ENCODE data around the gene MAP3K5.

MAP3K5 gene

GRCh38 chr6:136535880-136536650, 256.2 kb downstream of the MAP3K5 start:
- no peaks in the 10 kb centered on the region for H3K4me1 Mint-ChIP-seq (ENCODE audit: low read depth)
- H3K9me3 Mint-ChIP-seq, result no peaks in the 10 kb centered on the region
- H3K27me3 Mint-ChIP-seq, result peaks cover 14% of the 10 kb centered on the region
- no peaks in the 10 kb centered on the region for H3K36me3 Mint-ChIP-seq (ENCODE audit: low read depth)
- H3K4me3 Mint-ChIP-seq, result no peak overlapping the region
- H3K27ac Mint-ChIP-seq, result no peak overlapping the region

- Mint-ChIP-seq H3K27me3 (peaks cover 9% of the 10 kb centered on the region), H3K4me3 (no peak overlapping the region), H3K4me1 (ENCODE audit: low read depth) (no peaks in the 10 kb centered on the region), H3K36me3 (ENCODE audit: low read depth) (no peaks in the 10 kb centered on the region), H3K27ac (peak overlapping the region; percentile 42), H3K9me3 (no peaks in the 10 kb centered on the region)
These were observed 257.1 kb downstream of the MAP3K5 start for GRCh38 chr6:136535017-136535765.

GRCh38 chr6:136534268-136534667, 258.0 kb downstream of the MAP3K5 start:
- no peak overlapping the region for H3K4me3 Mint-ChIP-seq
- no peaks in the 10 kb centered on the region for H3K9me3 Mint-ChIP-seq
- H3K36me3 Mint-ChIP-seq (ENCODE audit: low read depth), result no peaks in the 10 kb centered on the region
- H3K4me1 Mint-ChIP-seq (ENCODE audit: low read depth), result no peaks in the 10 kb centered on the region
- no peak overlapping the region for H3K27ac Mint-ChIP-seq
- peaks cover 4% of the 10 kb centered on the region for H3K27me3 Mint-ChIP-seq

DNA sequence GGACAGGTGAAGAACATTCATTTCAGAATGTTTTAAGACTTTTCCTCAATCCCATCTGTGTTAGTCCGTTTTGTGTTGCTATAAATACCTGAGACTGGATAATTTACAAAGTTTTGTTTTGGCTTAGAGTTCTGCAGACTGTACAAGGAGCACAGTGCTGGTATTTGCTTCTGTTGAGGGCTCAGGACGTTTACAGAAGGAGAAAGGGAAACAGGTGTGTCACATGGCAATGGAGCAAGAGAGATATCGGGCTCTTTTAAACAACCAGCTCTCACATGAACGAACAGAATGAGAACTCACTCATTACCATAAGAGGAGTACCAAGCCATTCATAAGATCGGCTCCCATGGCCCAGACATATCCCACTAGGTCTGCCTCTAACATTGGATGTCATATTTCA, 258.8 kb downstream of the MAP3K5 start:
- no peaks in the 10 kb centered on the region for H3K4me1 Mint-ChIP-seq (ENCODE audit: low read depth)
- no peak overlapping the region for H3K27ac Mint-ChIP-seq
- H3K9me3 Mint-ChIP-seq, result no peaks in the 10 kb centered on the region
- no peaks in the 10 kb centered on the region for H3K36me3 Mint-ChIP-seq (ENCODE audit: low read depth)
- no peak overlapping the region for H3K4me3 Mint-ChIP-seq
- peaks cover 7% of the 10 kb centered on the region for H3K27me3 Mint-ChIP-seq

- Mint-ChIP-seq H3K27ac (no peak overlapping the region), H3K27me3 (peaks cover 18% of the 10 kb centered on the region), H3K9me3 (no peaks in the 10 kb centered on the region)
These were observed 260.2 kb downstream of the MAP3K5 start for GRCh38 chr6:136532030-136532429.

GRCh38 chr6:136529710-136530109, 262.6 kb downstream of the MAP3K5 start:
- Mint-ChIP-seq H3K9me3 (no peaks in the 10 kb centered on the region), H3K36me3 (ENCODE audit: low read depth) (no peaks in the 10 kb centered on the region), H3K27me3 (peaks cover 24% of the 10 kb centered on the region), H3K27ac (no peak overlapping the region), H3K4me1 (ENCODE audit: low read depth) (peaks cover 17% of the 10 kb centered on the region), H3K4me3 (no peak overlapping the region)

More at GRCh38 chr6:136532030-136532429, 260.2 kb downstream of the MAP3K5 start:
- H3K4me1 Mint-ChIP-seq (ENCODE audit: low read depth), result no peaks in the 10 kb centered on the region
- H3K4me3 Mint-ChIP-seq, result no peak overlapping the region
- H3K36me3 Mint-ChIP-seq (ENCODE audit: low read depth), result no peaks in the 10 kb centered on the region

GRCh38 chr6:136528477-136528876, 263.8 kb downstream of the MAP3K5 start:
- Mint-ChIP-seq H3K4me1 (ENCODE audit: low read depth) (peaks cover 17% of the 10 kb centered on the region), H3K9me3 (no peaks in the 10 kb centered on the region), H3K27ac (no peak overlapping the region), H3K4me3 (no peak overlapping the region), H3K27me3 (peaks cover 24% of the 10 kb centered on the region), H3K36me3 (ENCODE audit: low read depth) (no peaks in the 10 kb centered on the region)

DNA sequence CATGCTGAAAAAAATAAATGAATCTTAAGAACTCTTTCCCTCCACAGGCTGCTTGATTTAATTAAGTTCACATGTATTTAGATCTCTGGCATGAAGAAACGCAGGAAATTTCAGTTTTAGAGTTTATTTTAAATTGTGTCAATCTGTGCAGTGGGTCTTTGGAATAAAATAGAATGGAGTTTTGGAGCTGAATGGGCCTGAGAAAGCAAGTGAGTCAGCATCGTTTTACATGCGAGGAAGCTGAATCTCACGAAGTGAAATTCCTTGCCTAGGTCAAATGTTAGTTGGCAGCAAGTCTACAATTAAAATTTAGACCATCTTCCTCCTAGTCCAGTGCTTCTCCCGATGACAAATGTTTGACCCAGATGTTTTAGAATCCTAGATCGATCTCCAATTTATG, 264.4 kb downstream of the MAP3K5 start:
- Mint-ChIP-seq H3K4me3 (no peak overlapping the region), H3K4me1 (ENCODE audit: low read depth) (peaks cover 17% of the 10 kb centered on the region), H3K27ac (no peak overlapping the region), H3K9me3 (no peaks in the 10 kb centered on the region), H3K36me3 (ENCODE audit: low read depth) (no peaks in the 10 kb centered on the region), H3K27me3 (peaks cover 24% of the 10 kb centered on the region)

DNA sequence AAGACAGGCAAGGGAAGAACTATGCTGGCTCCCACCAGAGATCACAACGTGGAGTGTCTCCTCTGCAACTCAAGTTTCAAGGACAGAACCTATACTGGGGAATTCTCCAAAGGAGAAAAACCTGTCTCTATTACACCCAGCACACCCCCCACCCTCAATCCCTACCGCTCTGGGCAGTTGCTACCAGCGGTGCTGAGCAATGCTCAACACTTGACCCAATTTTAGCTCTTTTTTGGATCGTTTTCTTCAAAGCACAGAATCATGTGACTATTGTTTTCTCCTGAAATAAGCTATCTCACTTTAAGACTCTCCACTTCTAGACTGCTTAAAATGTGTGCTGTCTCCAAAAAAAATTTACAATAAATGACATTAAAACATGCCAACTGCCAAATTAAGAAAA, 265.3 kb downstream of the MAP3K5 start:
- H3K27ac Mint-ChIP-seq, result no peak overlapping the region
- H3K9me3 Mint-ChIP-seq, result no peaks in the 10 kb centered on the region
- H3K4me3 Mint-ChIP-seq, result peak overlapping the region; percentile 37
- no peaks in the 10 kb centered on the region for H3K36me3 Mint-ChIP-seq (ENCODE audit: low read depth)
- H3K27me3 Mint-ChIP-seq, result peaks cover 24% of the 10 kb centered on the region
- peaks cover 17% of the 10 kb centered on the region for H3K4me1 Mint-ChIP-seq (ENCODE audit: low read depth)

- H3K4me1 Mint-ChIP-seq (ENCODE audit: low read depth), result peaks cover 17% of the 10 kb centered on the region
- peaks cover 22% of the 10 kb centered on the region for H3K27me3 Mint-ChIP-seq
- H3K4me3 Mint-ChIP-seq, result peak overlapping the region; percentile 37
These were observed 265.9 kb downstream of the MAP3K5 start for GRCh38 chr6:136526196-136526930.

DNA sequence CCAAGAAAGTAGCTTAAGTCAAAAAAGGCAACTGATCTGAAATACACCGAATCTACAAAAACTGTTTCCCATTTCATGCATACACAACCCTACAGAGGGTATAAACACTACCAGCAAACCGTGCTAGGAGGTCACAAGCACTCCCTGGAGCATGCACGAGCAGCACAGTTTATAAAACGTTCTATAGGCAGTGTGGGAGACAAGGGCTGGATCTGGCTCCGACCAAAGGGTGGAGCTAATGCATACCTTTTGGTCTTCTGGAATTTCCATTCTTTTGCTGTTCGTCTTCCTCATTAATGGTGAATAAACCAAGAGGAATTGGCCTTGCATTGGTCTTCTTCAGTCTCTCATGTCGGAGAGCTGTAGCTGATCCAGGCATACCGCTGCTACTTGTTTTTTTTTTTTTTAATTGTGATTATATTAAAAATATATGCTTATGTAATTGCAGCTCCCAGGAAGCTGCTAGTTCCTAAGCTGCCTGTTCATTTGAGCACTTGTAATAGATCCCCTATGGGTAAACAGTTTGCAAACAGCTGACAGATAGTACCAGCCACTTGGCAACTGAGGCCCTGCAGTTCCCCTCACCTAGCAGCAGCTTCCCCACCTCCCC, 266.6 kb downstream of the MAP3K5 start:
- Mint-ChIP-seq H3K4me3 (peak overlapping the region; percentile 37), H3K27me3 (peaks cover 20% of the 10 kb centered on the region), H3K36me3 (ENCODE audit: low read depth) (no peaks in the 10 kb centered on the region), H3K4me1 (ENCODE audit: low read depth) (peaks cover 17% of the 10 kb centered on the region), H3K27ac (no peak overlapping the region), H3K9me3 (no peaks in the 10 kb centered on the region)

More at GRCh38 chr6:136526196-136526930, 265.9 kb downstream of the MAP3K5 start:
- no peaks in the 10 kb centered on the region for H3K36me3 Mint-ChIP-seq (ENCODE audit: low read depth)
- no peak overlapping the region for H3K27ac Mint-ChIP-seq
- H3K9me3 Mint-ChIP-seq, result no peaks in the 10 kb centered on the region

DNA sequence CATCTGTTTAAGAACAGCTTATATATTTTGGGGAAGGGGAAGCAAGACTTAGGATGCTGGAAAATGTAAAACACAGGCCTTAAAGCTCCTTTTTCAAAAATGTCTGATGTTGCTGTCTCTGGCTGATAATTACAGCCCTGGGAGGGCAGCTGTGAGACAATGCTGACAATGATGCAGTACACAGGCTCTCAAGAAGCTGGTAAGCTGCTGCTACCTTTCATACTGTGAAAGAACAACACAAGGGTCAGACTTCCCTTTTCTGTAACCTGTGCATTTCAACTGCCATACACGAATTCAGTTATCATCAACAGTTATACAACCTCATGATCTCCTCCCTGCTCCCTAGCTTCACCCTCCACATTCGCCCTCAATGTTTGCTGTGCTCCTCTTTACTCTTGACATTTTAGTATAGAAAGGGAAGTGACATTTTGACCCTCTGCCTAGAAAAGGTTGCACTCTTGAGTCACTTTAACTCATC, 267.3 kb downstream of the MAP3K5 start:
- H3K9me3 Mint-ChIP-seq, result no peaks in the 10 kb centered on the region
- peaks cover 20% of the 10 kb centered on the region for H3K27me3 Mint-ChIP-seq
- H3K4me1 Mint-ChIP-seq (ENCODE audit: low read depth), result peaks cover 17% of the 10 kb centered on the region
- no peak overlapping the region for H3K4me3 Mint-ChIP-seq
- no peaks in the 10 kb centered on the region for H3K36me3 Mint-ChIP-seq (ENCODE audit: low read depth)
- H3K27ac Mint-ChIP-seq, result no peak overlapping the region

- Mint-ChIP-seq H3K4me3 (no peak overlapping the region), H3K27ac (no peak overlapping the region), H3K9me3 (no peaks in the 10 kb centered on the region), H3K27me3 (peaks cover 20% of the 10 kb centered on the region), H3K36me3 (ENCODE audit: low read depth) (no peaks in the 10 kb centered on the region), H3K4me1 (ENCODE audit: low read depth) (peaks cover 17% of the 10 kb centered on the region)
These were observed 267.8 kb downstream of the MAP3K5 start for GRCh38 chr6:136524339-136524935.

GRCh38 chr6:136523196-136523595, 269.1 kb downstream of the MAP3K5 start:
- Mint-ChIP-seq H3K36me3 (ENCODE audit: low read depth) (no peaks in the 10 kb centered on the region), H3K27ac (no peak overlapping the region), H3K4me3 (no peak overlapping the region), H3K4me1 (ENCODE audit: low read depth) (peaks cover 17% of the 10 kb centered on the region), H3K27me3 (peaks cover 16% of the 10 kb centered on the region), H3K9me3 (no peaks in the 10 kb centered on the region)

All from stimulated activated naive CD8-positive, alpha-beta T cell treated with anti-CD3 and anti-CD28 coated beads, Interleukin-15, Interleukin-2, amounts not matched to agents 100 ng/mL and 50 ng/mL, for 24 hours (primary cell).